Natural killer cell (primary cell): Measurements from ENCODE around the gene RGS2. TPM values are rescaled to one million over a fixed set of nuclear protein-coding genes. Genes with fewer than 3 reads are reported as not detected.

Experiments used
- ATAC-seq, 3 donors: fragments of 150-1000 bp in 2 of 3; fragments of 200-7000 bp in 1 of 3; cut with Tn5 transposase; 1 replicate in 1 of 3; 2 replicates in 2 of 3; pipeline ENCODE4 v1.10.0; 2021; ENCODE audit warnings: mild to moderate bottlenecking in 2 of 3, moderate library complexity in 2 of 3
- DNase-seq, 2 donors: peaks; one replicate each; pipeline versions ENCODE4 v3.0.0 to v3.0.0-alpha.2; 2013 to 2021; ENCODE audit warnings: mixed read lengths in 1 of 2
- H3K27ac ChIP-seq: one replicate; pipeline ENCODE4 v1.5.1; 2013; ENCODE audit warnings: mild to moderate bottlenecking, low read length
- H3K27me3 ChIP-seq: one replicate; pipeline ENCODE4 v1.6.1; 2013; ENCODE audit warnings: low read length; ENCODE audit not compliant: control insufficient read depth, insufficient read depth
- H3K36me3 ChIP-seq: one replicate; pipeline ENCODE4 v1.6.1; 2013; ENCODE audit warnings: low read length; ENCODE audit not compliant: control insufficient read depth, insufficient read depth
- H3K4me1 ChIP-seq: one replicate; pipeline ENCODE4 v1.6.1; 2013; ENCODE audit warnings: low read length; ENCODE audit not compliant: control insufficient read depth, insufficient read depth
- H3K4me3 ChIP-seq: one replicate; pipeline ENCODE4 v1.5.1; 2013; ENCODE audit warnings: low read length
- H3K9me3 ChIP-seq: one replicate; pipeline ENCODE4 v1.6.1; 2013; ENCODE audit warnings: low read length; ENCODE audit not compliant: control insufficient read depth, insufficient read depth
- H3K27ac Mint-ChIP-seq, 2 donors: one replicate each; pipeline ENCODE4 v1.8.0; 2022; ENCODE audit warnings: mild to moderate bottlenecking in 2 of 2, mixed read lengths in 2 of 2, moderate library complexity in 1 of 2
- H3K27me3 Mint-ChIP-seq, 2 donors: one replicate each; pipeline ENCODE4 v1.8.0; 2022; ENCODE audit warnings: low read depth in 2 of 2, mixed read lengths in 2 of 2
- H3K36me3 Mint-ChIP-seq: one replicate; pipeline ENCODE4 v1.8.0; 2022; ENCODE audit warnings: mixed read lengths
- H3K4me1 Mint-ChIP-seq, 2 donors: one replicate each; pipeline ENCODE4 v1.8.0; 2022; ENCODE audit warnings: mixed read lengths in 2 of 2
- H3K4me3 Mint-ChIP-seq: one replicate; pipeline ENCODE4 v1.8.0; 2022; ENCODE audit warnings: mild to moderate bottlenecking, moderate library complexity, mixed read lengths
- H3K9me3 Mint-ChIP-seq, 2 donors: one replicate each; pipeline ENCODE4 v1.8.0; 2022; ENCODE audit warnings: mixed read lengths in 2 of 2
- CTCF ChIP-seq: fragments of 200-600 bp; IDR thresholded peaks from one replicate; pipeline ENCODE4 v1.8.0; 2022; ENCODE audit warnings: antibody characterized with exemption
- WGBS: methylation state at CpG from one replicate; pipeline ENCODE4 v1.1.7; 2013; ENCODE audit warnings: missing lambda C conversion rate; ENCODE audit not compliant: insufficient coverage; 5-methylcytosine and 5-hydroxymethylcytosine counted together
- intact Hi-C: fragments of 100-400 bp; cut with micrococcal nuclease; formaldehyde crosslinking; loops from one replicate; pipeline ENCODE4 v1.14.2; 2022
- total RNA-seq, 4 donors: library from RNA; stranded (reverse); fragments of 120-200 nt in 1 of 4; gene quantifications; one replicate each; pipeline versions ENCODE4 v1.2.3 to v1.2.4, GENCODE V29; 2013 to 2022

Gene RGS2
- total RNA-seq, 3 donors from 2014 or later (not counting 1 experiment from before 2014, with no cell fraction given): 117 to 268 (median 154) TPM

- no peak overlapping the region for H3K4me3 Mint-ChIP-seq
- DNase-seq (no peak), ATAC-seq (no peak)
- H3K36me3 ChIP-seq: no peaks in the 10 kb centered on the region
- no peaks in the 10 kb centered on the region for H3K4me1 ChIP-seq
- H3K4me1 Mint-ChIP-seq: no peaks in the 10 kb centered on the region
- no peaks in the 10 kb centered on the region for H3K9me3 ChIP-seq
- no peaks in the 10 kb centered on the region for H3K9me3 Mint-ChIP-seq
- H3K27me3 ChIP-seq: no peaks in the 10 kb centered on the region
- H3K4me3 ChIP-seq: no peak overlapping the region
- 82% methylated on average over 2 of the region's 2 CpGs for WGBS
- no peaks in the 10 kb centered on the region for H3K36me3 Mint-ChIP-seq
- H3K27me3 Mint-ChIP-seq: peaks cover 0 to 13% of the 10 kb centered on the region in 2 donors
- intact Hi-C loops: no loop called here
- no peak overlapping the region for H3K27ac Mint-ChIP-seq
- H3K27ac ChIP-seq: no peak overlapping the region
- no peak for TF ChIP-seq CTCF
Observed at GRCh38 chr1:192775631-192776030, 33.2 kb upstream of the RGS2 start.

GRCh38 chr1:192776206-192776605, 32.6 kb upstream of the RGS2 start:
- Mint-ChIP-seq H3K4me3 (no peak overlapping the region), H3K4me1 (no peaks in the 10 kb centered on the region), H3K27me3 (peaks cover 0 to 13% of the 10 kb centered on the region in 2 donors), H3K27ac (no peak overlapping the region), H3K36me3 (no peaks in the 10 kb centered on the region), H3K9me3 (no peaks in the 10 kb centered on the region)
- no peak for TF ChIP-seq CTCF
- Histone ChIP-seq H3K9me3 (no peaks in the 10 kb centered on the region), H3K27me3 (no peaks in the 10 kb centered on the region), H3K36me3 (no peaks in the 10 kb centered on the region), H3K27ac (no peak overlapping the region), H3K4me1 (no peaks in the 10 kb centered on the region), H3K4me3 (no peak overlapping the region)
- 94% methylated on average over 4 of the region's 4 CpGs for WGBS
- intact Hi-C loops: no loop called here
- no peak for DNase-seq
- ATAC-seq: no peak

GRCh38 chr1:192776998-192777397, 31.8 kb upstream of the RGS2 start:
- ATAC-seq: no peak
- DNase-seq: no peak
- Mint-ChIP-seq H3K27me3 (peaks cover 4 to 13% of the 10 kb centered on the region in 2 donors), H3K4me1 (no peaks in the 10 kb centered on the region), H3K36me3 (no peaks in the 10 kb centered on the region), H3K9me3 (no peaks in the 10 kb centered on the region), H3K27ac (no peak overlapping the region), H3K4me3 (no peak overlapping the region)
- TF ChIP-seq CTCF: no peak
- 51% methylated on average over 3 of the region's 3 CpGs for WGBS
- intact Hi-C loops: no loop called here
- no peak overlapping the region for H3K27ac ChIP-seq
- no peaks in the 10 kb centered on the region for H3K4me1 ChIP-seq
- H3K27me3 ChIP-seq: no peaks in the 10 kb centered on the region
- H3K4me3 ChIP-seq: no peak overlapping the region
- H3K9me3 ChIP-seq: no peaks in the 10 kb centered on the region
- no peaks in the 10 kb centered on the region for H3K36me3 ChIP-seq

- ATAC-seq (no peak), DNase-seq (no peak)
- Mint-ChIP-seq H3K36me3 (no peaks in the 10 kb centered on the region), H3K9me3 (no peaks in the 10 kb centered on the region), H3K27me3 (peaks cover 20 to 39% of the 10 kb centered on the region in 2 donors), H3K4me1 (no peaks in the 10 kb centered on the region), H3K27ac (no peak overlapping the region), H3K4me3 (no peak overlapping the region)
- no peak for TF ChIP-seq CTCF
- H3K27me3 ChIP-seq: no peaks in the 10 kb centered on the region
- 95% methylated on average over 6 of the region's 6 CpGs for WGBS
- H3K9me3 ChIP-seq: no peaks in the 10 kb centered on the region
- H3K36me3 ChIP-seq: no peaks in the 10 kb centered on the region
- no peak overlapping the region for H3K4me3 ChIP-seq
- H3K4me1 ChIP-seq: no peaks in the 10 kb centered on the region
- intact Hi-C loops: no loop called here
- no peak overlapping the region for H3K27ac ChIP-seq
Observed at GRCh38 chr1:192783791-192784190, 25.0 kb upstream of the RGS2 start.
